Naive thymus-derived CD4-positive, alpha-beta T cell (primary cell): ENCODE measurements around the gene CACNA2D4. TPM values are rescaled to one million over a fixed set of nuclear protein-coding genes. Genes with fewer than 3 reads are reported as not detected.
A peak's percentile ranks its signal among the peaks of the same experiment; 100 is the strongest.

Experiments used
- ATAC-seq: fragments of 150-1000 bp; cut with Tn5 transposase; 2 replicates; pipeline ENCODE4 v1.10.0; 2021; ENCODE audit warnings: mild to moderate bottlenecking, moderate library complexity
- CTCF ChIA-PET: fragments of 350-600 bp; sonication (Branson Sonifier 250); formaldehyde crosslinking; loops from one replicate; lab custom pipeline; 2021; ENCODE audit warnings: antibody characterized with exemption; lab: Charles Lee
- POLR2A ChIA-PET: fragments of 350-600 bp; sonication (Branson Sonifier 250); formaldehyde crosslinking; loops from one replicate; lab custom pipeline; 2021; ENCODE audit warnings: antibody characterized with exemption, inconsistent platforms; lab: Charles Lee
- DNase-seq, 9 donors: peaks; one replicate each; pipeline versions ENCODE4 v3.0.0 to v3.0.0-alpha.2; 2020 to 2022; ENCODE audit warnings: mixed read lengths in 1 of 9
- H3K27ac ChIP-seq: one replicate; pipeline ENCODE4 v1.7.0; 2013; ENCODE audit warnings: mild to moderate bottlenecking, low read depth, low read length, moderate library complexity
- H3K27me3 ChIP-seq, 2 donors: one replicate each; pipeline ENCODE4 v1.7.0; 2013; ENCODE audit warnings: low read length in 2 of 2, mild to moderate bottlenecking in 2 of 2, moderate library complexity in 2 of 2; ENCODE audit not compliant: control insufficient read depth in 2 of 2, insufficient read depth in 2 of 2
- H3K36me3 ChIP-seq, 3 experiments: 1 replicate in 2 of 3; 2 replicates in 1 of 3; pipeline ENCODE4 v1.7.0; 2013; ENCODE audit warnings: low read length in 3 of 3, mild to moderate bottlenecking in 3 of 3, moderate library complexity in 1 of 3; ENCODE audit not compliant: insufficient read depth in 3 of 3, control insufficient read depth in 2 of 3
- H3K4me1 ChIP-seq, 2 donors: one replicate each; pipeline ENCODE4 v1.7.0; 2013; ENCODE audit warnings: low read length in 2 of 2, mild to moderate bottlenecking in 2 of 2, moderate library complexity in 1 of 2; ENCODE audit not compliant: control insufficient read depth in 2 of 2, insufficient read depth in 2 of 2
- H3K4me3 ChIP-seq: 2 replicates; pipeline ENCODE4 v1.7.0; 2013; ENCODE audit warnings: mild to moderate bottlenecking, low read length
- H3K9me3 ChIP-seq, 3 experiments: 1 replicate in 2 of 3; 2 replicates in 1 of 3; pipeline ENCODE4 v1.7.0; 2013; ENCODE audit warnings: low read length in 3 of 3; ENCODE audit not compliant: control insufficient read depth in 2 of 3
- H3K27ac Mint-ChIP-seq, 9 donors: one replicate each; pipeline ENCODE4 v1.8.0; 2020 to 2022; ENCODE audit warnings: mixed read lengths in 9 of 9, mild to moderate bottlenecking in 8 of 9, moderate library complexity in 5 of 9, inconsistent platforms in 2 of 9
- H3K27me3 Mint-ChIP-seq, 5 donors: one replicate each; pipeline ENCODE4 v1.8.0; 2021 to 2022; ENCODE audit warnings: mixed read lengths in 5 of 5, mild to moderate bottlenecking in 1 of 5
- H3K36me3 Mint-ChIP-seq, 5 donors: one replicate each; pipeline ENCODE4 v1.8.0; 2020 to 2022; ENCODE audit warnings: mixed read lengths in 5 of 5, mild to moderate bottlenecking in 3 of 5, inconsistent platforms in 1 of 5
- H3K4me1 Mint-ChIP-seq, 7 donors: one replicate each; pipeline ENCODE4 v1.8.0; 2020 to 2022; ENCODE audit warnings: mixed read lengths in 7 of 7, mild to moderate bottlenecking in 3 of 7, inconsistent platforms in 1 of 7
- H3K4me3 Mint-ChIP-seq, 10 donors: one replicate each; pipeline ENCODE4 v1.8.0; 2020 to 2022; ENCODE audit warnings: mild to moderate bottlenecking in 10 of 10, mixed read lengths in 10 of 10, moderate library complexity in 6 of 10, inconsistent platforms in 2 of 10
- H3K9me3 Mint-ChIP-seq, 11 donors: one replicate each; pipeline ENCODE4 v1.8.0; 2020 to 2022; ENCODE audit warnings: mixed read lengths in 11 of 11, mild to moderate bottlenecking in 4 of 11, inconsistent platforms in 1 of 11, moderate library complexity in 1 of 11
- intact Hi-C, 2 donors: fragments of 100-400 bp; cut with micrococcal nuclease; formaldehyde crosslinking; loops; one replicate each; pipeline ENCODE4 v1.15.1; 2023
- polyA plus RNA-seq, 2 donors: library from polyadenylated mRNA; unstranded; fragments of 300-500 nt; fragmentation: Illumina TruSeq; gene quantifications; one replicate each; pipeline ENCODE4 v1.2.3, GENCODE V29; 2021
- total RNA-seq, 6 experiments: library from RNA in 5 of 6; stranded (reverse) in 5 of 6; gene quantifications; 1 replicate in 5 of 6; 2 replicates in 1 of 6; pipeline ENCODE4 v1.2.3 and lab custom pipeline; 2021 to 2026

CACNA2D4 gene
- total and polyA plus RNA-seq, 7 experiments from 2014 or later: 4.9 to 23.4 (median 9.5) TPM

DNA sequence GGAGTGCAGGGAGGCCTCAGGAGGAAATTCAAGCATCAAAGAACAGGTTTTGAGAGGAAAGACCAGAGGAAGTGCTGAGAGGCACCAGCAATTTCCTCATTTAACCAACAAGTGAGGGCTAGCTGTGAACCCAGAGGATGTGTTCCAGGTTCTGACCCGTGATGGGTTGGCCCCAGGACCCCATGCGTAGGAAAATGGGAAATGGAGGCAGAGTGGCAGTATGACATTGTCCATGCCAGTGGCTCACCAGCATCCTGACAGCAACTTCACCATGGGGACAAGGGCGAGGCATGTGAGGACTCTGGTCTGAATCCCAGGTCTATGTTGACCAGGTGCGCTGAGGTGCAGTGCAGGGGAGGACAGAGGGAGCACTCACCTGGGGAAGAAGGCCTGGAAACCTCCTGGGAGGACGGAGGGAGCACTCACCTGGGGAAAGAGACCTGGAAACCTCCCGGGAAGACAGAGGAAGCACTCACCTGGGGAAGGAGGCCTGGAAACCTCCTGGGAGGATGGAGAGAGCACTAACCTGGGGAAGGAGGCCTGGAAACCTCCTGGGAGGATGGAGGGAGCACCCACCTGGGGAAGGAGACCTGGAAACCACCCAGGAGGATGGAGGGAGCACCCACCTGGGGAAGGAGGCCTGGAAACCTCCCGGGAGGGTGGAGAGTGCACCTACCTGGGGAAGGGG lies 6.7 kb upstream of the CACNA2D4 start:
- Mint-ChIP-seq H3K27me3 (peaks cover 0 to 10% (median 4%) of the 10 kb centered on the region in 5 donors), H3K27ac (peak overlapping the region in 3 of 9 donors; percentile 43 to 84 (median 55)), H3K36me3 (no peaks in the 10 kb centered on the region), H3K4me3 (peak overlapping the region in 6 of 10 donors; percentile 9 to 53 (median 34)), H3K4me1 (peaks cover 9 to 36% (median 27%) of the 10 kb centered on the region in 7 donors), H3K9me3 (peaks cover 0 to 1% (median 0%) of the 10 kb centered on the region in 11 donors)
- no peaks in the 10 kb centered on the region for H3K27me3 ChIP-seq
- H3K4me1 ChIP-seq: peaks cover 0 to 12% of the 10 kb centered on the region in 2 donors
- H3K4me3 ChIP-seq: no peak overlapping the region
- CTCF ChIA-PET: interaction anchor here (0.7 kb wide), 1 partner anchor 84 kb away, joined by 4 read pairs; no protein-coding TSS in a partner anchor
- intact Hi-C loops: no loop called here
- H3K36me3 ChIP-seq: no peaks in the 10 kb centered on the region
- peak in 2 of 9 donors; percentile 17 to 18 for DNase-seq
- no peak for ATAC-seq
- no peaks in the 10 kb centered on the region for H3K9me3 ChIP-seq
- POLR2A ChIA-PET: no interaction called here
- no peak overlapping the region for H3K27ac ChIP-seq

DNA sequence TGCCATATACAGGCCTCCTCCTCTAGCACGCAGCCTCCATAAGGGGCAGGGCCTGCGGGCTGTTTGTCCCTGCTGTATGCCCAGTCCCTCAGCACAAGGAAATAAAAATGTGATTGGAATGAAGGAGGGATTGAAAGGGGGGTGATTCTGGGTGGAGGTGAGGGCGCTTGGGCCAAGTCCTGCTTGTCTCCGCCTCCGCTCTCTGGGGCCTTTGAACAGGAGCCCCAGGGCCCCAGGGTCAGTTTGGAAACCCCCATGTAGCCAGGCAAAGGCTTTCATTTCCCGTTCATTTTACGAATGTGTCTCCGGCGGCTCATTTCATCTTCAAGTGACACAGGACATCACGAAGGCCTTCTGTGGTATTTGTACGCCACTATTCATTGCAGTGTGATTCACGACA lies 4.5 kb upstream of the CACNA2D4 start:
- no peak for DNase-seq
- peaks cover 0 to 12% of the 10 kb centered on the region in 2 donors for H3K4me1 ChIP-seq
- H3K27ac ChIP-seq: no peak overlapping the region
- POLR2A ChIA-PET: no interaction called here
- Mint-ChIP-seq H3K27ac (peak overlapping the region in 1 of 9 donors; percentile 23), H3K9me3 (peaks cover 0 to 1% (median 0%) of the 10 kb centered on the region in 11 donors), H3K36me3 (no peaks in the 10 kb centered on the region), H3K4me1 (peaks cover 9 to 28% (median 23%) of the 10 kb centered on the region in 7 donors), H3K4me3 (peak overlapping the region in 1 of 10 donors; percentile 36), H3K27me3 (peaks cover 0 to 14% (median 4%) of the 10 kb centered on the region in 5 donors)
- intact Hi-C loops: no loop called here
- ATAC-seq: no peak
- no peaks in the 10 kb centered on the region for H3K9me3 ChIP-seq
- H3K27me3 ChIP-seq: no peaks in the 10 kb centered on the region
- H3K36me3 ChIP-seq: no peaks in the 10 kb centered on the region
- H3K4me3 ChIP-seq: no peak overlapping the region
- CTCF ChIA-PET: interaction anchor here (0.7 kb wide), 1 partner anchor 354 kb away, joined by 3 read pairs; no protein-coding TSS in a partner anchor

GRCh38 chr12:1922075-1922709 lies 3.7 kb upstream of the CACNA2D4 start:
- ChIA-PET POLR2A (no interaction called here), CTCF (interaction anchor here (0.7 kb wide), 1 partner anchor 353 kb away, joined by 3 read pairs; no protein-coding TSS in a partner anchor)
- DNase-seq (peak in 1 of 9 donors; percentile 20), ATAC-seq (no peak)
- no peak overlapping the region for H3K27ac ChIP-seq
- no peaks in the 10 kb centered on the region for H3K36me3 Mint-ChIP-seq
- H3K27me3 ChIP-seq: no peaks in the 10 kb centered on the region
- peaks cover 9 to 33% (median 28%) of the 10 kb centered on the region in 7 donors for H3K4me1 Mint-ChIP-seq
- peaks cover 0 to 20% (median 4%) of the 10 kb centered on the region in 5 donors for H3K27me3 Mint-ChIP-seq
- peaks cover 0 to 1% (median 0%) of the 10 kb centered on the region in 11 donors for H3K9me3 Mint-ChIP-seq
- no peaks in the 10 kb centered on the region for H3K9me3 ChIP-seq
- H3K4me1 ChIP-seq: peaks cover 0 to 12% of the 10 kb centered on the region in 2 donors
- no peak overlapping the region for H3K27ac Mint-ChIP-seq
- H3K36me3 ChIP-seq: no peaks in the 10 kb centered on the region
- intact Hi-C loops: no loop called here
- H3K4me3 ChIP-seq: no peak overlapping the region
- H3K4me3 Mint-ChIP-seq: no peak overlapping the region

- Histone ChIP-seq H3K36me3 (no peaks in the 10 kb centered on the region), H3K4me3 (no peak overlapping the region), H3K27me3 (no peaks in the 10 kb centered on the region), H3K27ac (no peak overlapping the region), H3K4me1 (peaks cover 5 to 23% of the 10 kb centered on the region in 2 donors), H3K9me3 (no peaks in the 10 kb centered on the region)
- Mint-ChIP-seq H3K36me3 (peaks cover 0 to 4% (median 0%) of the 10 kb centered on the region in 5 donors), H3K4me1 (peaks cover 16 to 45% (median 36%) of the 10 kb centered on the region in 7 donors), H3K9me3 (peaks cover 0 to 1% (median 0%) of the 10 kb centered on the region in 11 donors), H3K27ac (peak overlapping the region in 1 of 9 donors; percentile 76), H3K4me3 (no peak overlapping the region), H3K27me3 (peaks cover 0 to 27% (median 4%) of the 10 kb centered on the region in 5 donors)
- ChIA-PET CTCF (interaction anchor here (1.4 kb wide), 1 partner anchor 19 kb away, joined by 4 read pairs; no protein-coding TSS in a partner anchor), POLR2A (no interaction called here)
- intact Hi-C loops: no loop called here
- no peak for DNase-seq
- peak; percentile 62 for ATAC-seq
These were observed 2.5 kb upstream of the CACNA2D4 start for GRCh38 chr12:1920971-1921370.

DNA sequence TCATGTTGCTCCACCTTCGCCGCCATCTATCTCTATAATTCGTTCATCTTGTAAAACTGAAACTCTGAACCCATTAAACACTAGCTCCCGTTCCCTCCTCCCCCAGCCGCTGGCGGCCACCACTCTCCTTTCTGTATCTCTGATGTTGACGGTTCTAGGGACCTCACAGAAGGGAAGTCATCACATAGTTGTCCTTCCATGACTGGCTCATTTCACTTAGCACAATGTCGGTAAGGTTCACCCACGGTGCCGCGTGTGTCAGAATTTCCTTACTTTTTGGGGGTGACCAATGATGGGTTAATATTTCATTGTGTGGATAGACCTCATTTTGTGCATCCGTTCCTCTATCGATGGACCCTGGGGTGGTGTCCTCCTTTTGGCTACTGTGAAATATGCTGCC lies 2.0 kb upstream of the CACNA2D4 start:
- ChIA-PET POLR2A (no interaction called here), CTCF (interaction anchor here (0.7 to 1.4 kb wide), 2 partner anchors 17 to 19 kb away, joined by 3 to 4 read pairs; no protein-coding TSS in a partner anchor)
- no peaks in the 10 kb centered on the region for H3K9me3 ChIP-seq
- no peak for ATAC-seq
- peaks cover 0 to 29% (median 4%) of the 10 kb centered on the region in 5 donors for H3K27me3 Mint-ChIP-seq
- H3K4me1 ChIP-seq: peaks cover 10 to 28% of the 10 kb centered on the region in 2 donors
- no peaks in the 10 kb centered on the region for H3K36me3 ChIP-seq
- H3K27me3 ChIP-seq: no peaks in the 10 kb centered on the region
- no peak overlapping the region for H3K27ac ChIP-seq
- DNase-seq: no peak
- peaks cover 22 to 47% (median 41%) of the 10 kb centered on the region in 7 donors for H3K4me1 Mint-ChIP-seq
- peaks cover 0 to 1% (median 0%) of the 10 kb centered on the region in 11 donors for H3K9me3 Mint-ChIP-seq
- no peak overlapping the region for H3K4me3 Mint-ChIP-seq
- intact Hi-C loops: no loop called here
- peaks cover 0 to 7% (median 0%) of the 10 kb centered on the region in 5 donors for H3K36me3 Mint-ChIP-seq
- H3K27ac Mint-ChIP-seq: no peak overlapping the region
- no peak overlapping the region for H3K4me3 ChIP-seq

DNA sequence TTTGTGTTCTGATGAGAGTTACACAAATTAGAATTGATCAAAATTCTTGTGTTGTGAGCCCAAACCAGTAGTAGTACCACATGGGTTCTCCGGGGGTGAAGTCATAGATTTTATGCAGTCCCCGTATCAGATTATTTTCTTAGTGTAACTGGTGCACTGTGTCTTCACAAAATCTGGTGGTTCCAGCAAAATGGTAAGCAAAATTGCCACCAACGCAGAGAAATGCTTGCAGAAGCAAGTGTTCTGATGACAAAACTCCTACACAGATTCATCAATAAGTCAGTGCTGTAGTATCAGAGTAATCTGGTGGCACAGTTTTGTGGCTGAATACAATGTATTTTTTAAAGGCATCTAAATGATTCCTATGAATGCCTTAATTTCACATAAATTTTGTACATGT lies 1.3 kb upstream of the CACNA2D4 start:
- intact Hi-C loops: no loop called here
- H3K27ac Mint-ChIP-seq: no peak overlapping the region
- H3K4me1 ChIP-seq: peaks cover 11 to 29% of the 10 kb centered on the region in 2 donors
- H3K9me3 Mint-ChIP-seq: peaks cover 0 to 1% (median 0%) of the 10 kb centered on the region in 11 donors
- ChIA-PET POLR2A (no interaction called here), CTCF (interaction anchor here (0.7 to 1.4 kb wide), 2 partner anchors 18 to 20 kb away, joined by 3 to 4 read pairs; no protein-coding TSS in a partner anchor)
- peaks cover 0 to 29% (median 4%) of the 10 kb centered on the region in 5 donors for H3K27me3 Mint-ChIP-seq
- DNase-seq (no peak), ATAC-seq (no peak)
- no peak overlapping the region for H3K4me3 Mint-ChIP-seq
- peaks cover 0 to 7% (median 0%) of the 10 kb centered on the region in 5 donors for H3K36me3 Mint-ChIP-seq
- H3K4me1 Mint-ChIP-seq: peaks cover 22 to 48% (median 42%) of the 10 kb centered on the region in 7 donors
- no peaks in the 10 kb centered on the region for H3K9me3 ChIP-seq
- H3K27me3 ChIP-seq: no peaks in the 10 kb centered on the region
- no peak overlapping the region for H3K4me3 ChIP-seq
- H3K36me3 ChIP-seq: no peaks in the 10 kb centered on the region
- H3K27ac ChIP-seq: no peak overlapping the region
